Measurements from ENCODE around the gene NKAIN1.
"Not testable (repeated sequence)": the region's sequence is repeated elsewhere in the genome, so short reads cannot be mapped to it uniquely, and the experiment has no call there.

The NKAIN1 gene

DNA sequence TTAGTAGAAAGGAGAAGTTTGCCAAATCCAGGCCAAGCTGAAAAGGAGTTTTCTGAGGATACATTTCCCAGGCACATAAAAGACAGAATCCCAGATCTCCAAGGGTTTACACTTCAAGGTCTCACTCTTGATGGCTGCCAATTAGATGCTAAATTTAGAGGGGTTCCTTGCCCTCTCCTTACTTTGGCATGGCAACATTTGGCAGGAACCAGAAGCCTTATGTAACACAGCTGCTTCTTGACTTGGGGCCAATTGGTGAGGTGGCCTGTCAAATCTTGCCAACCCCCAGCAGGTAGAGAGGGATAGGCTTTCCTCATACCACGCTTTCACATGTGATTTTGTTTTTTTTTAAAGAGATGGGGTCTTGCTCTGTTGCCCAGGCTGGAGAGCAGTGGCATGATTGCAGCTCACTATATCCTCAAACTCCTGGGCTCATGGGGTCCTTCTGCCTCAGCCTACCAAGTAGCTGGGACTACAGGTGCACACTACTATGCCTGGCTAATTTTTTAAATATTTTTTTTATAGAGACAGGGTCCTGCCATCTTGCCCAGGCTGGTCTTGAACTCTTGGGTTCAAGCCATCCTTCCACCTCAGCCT, 25.2 kb upstream of the NKAIN1 start:
- H3K36me3 ChIP-seq (ENCODE audit: insufficient read depth, low read length) = peaks cover 81% of the 10 kb centered on the region
- no peak overlapping the region for H3K9ac ChIP-seq (ENCODE audit: low read depth, low read length, poor library complexity, severe bottlenecking)
- no peaks in the 10 kb centered on the region for H3K79me2 ChIP-seq (ENCODE audit: insufficient read depth, low read length)
- H3K27me3 ChIP-seq (ENCODE audit: insufficient read depth, low read length, poor library complexity, severe bottlenecking) = no peaks in the 10 kb centered on the region
- no peaks in the 10 kb centered on the region for H3K4me1 ChIP-seq (ENCODE audit: insufficient read depth, low read length, poor library complexity, severe bottlenecking)
- no peaks in the 10 kb centered on the region for H3K9me3 ChIP-seq (ENCODE audit: insufficient read depth, low read depth, low read length)
- H3F3A ChIP-seq (ENCODE audit: low read depth) = no peaks in the 10 kb centered on the region
- H3K9me2 ChIP-seq (replicated peaks; ENCODE audit: low read depth, low read length) = no peaks in the 10 kb centered on the region
- H4K20me1 ChIP-seq (ENCODE audit: insufficient read depth, low read length, poor library complexity, severe bottlenecking) = no peaks in the 10 kb centered on the region
- H2AFZ ChIP-seq (ENCODE audit: low read length) = no peak overlapping the region
- TF ChIP-seq EZH2phosphoT487 (IDR thresholded peaks at IDR 0.05; ENCODE audit: borderline replicate concordance) = no peak
- TF ChIP-seq, protein P1, sequence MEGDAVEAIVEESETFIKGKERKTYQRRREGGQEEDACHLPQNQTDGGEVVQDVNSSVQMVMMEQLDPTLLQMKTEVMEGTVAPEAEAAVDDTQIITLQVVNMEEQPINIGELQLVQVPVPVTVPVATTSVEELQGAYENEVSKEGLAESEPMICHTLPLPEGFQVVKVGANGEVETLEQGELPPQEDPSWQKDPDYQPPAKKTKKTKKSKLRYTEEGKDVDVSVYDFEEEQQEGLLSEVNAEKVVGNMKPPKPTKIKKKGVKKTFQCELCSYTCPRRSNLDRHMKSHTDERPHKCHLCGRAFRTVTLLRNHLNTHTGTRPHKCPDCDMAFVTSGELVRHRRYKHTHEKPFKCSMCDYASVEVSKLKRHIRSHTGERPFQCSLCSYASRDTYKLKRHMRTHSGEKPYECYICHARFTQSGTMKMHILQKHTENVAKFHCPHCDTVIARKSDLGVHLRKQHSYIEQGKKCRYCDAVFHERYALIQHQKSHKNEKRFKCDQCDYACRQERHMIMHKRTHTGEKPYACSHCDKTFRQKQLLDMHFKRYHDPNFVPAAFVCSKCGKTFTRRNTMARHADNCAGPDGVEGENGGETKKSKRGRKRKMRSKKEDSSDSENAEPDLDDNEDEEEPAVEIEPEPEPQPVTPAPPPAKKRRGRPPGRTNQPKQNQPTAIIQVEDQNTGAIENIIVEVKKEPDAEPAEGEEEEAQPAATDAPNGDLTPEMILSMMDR (conservative IDR thresholded peaks at IDR 0.05; ENCODE audit: low read length) = no peak
- H3K4me3 ChIP-seq (ENCODE audit: low read length, poor library complexity, severe bottlenecking) = no peak overlapping the region
- H3K4me2 ChIP-seq (ENCODE audit: low read depth, low read length, poor library complexity, severe bottlenecking) = no peak overlapping the region

- H3K36me3 ChIP-seq (ENCODE audit: insufficient read depth, low read length) = peaks cover 81% of the 10 kb centered on the region; the same call in 1 of the 2 replicates
- TF ChIP-seq, protein P1 (conservative IDR thresholded peaks at IDR 0.05; ENCODE audit: low read length) = no peak
- TF ChIP-seq EZH2phosphoT487 (IDR thresholded peaks at IDR 0.05; ENCODE audit: borderline replicate concordance) = no peak
Observed at GRCh38 chr1:31263408-31263807, 23.7 kb upstream of the NKAIN1 start.

GRCh38 chr1:31262393-31262792, 22.7 kb upstream of the NKAIN1 start:
- H3K9me3 ChIP-seq (ENCODE audit: insufficient read depth, low read depth, low read length); H3K9me2 ChIP-seq (replicated peaks; ENCODE audit: low read depth, low read length): not testable (repeated sequence)
- peaks cover 81% of the 10 kb centered on the region; the same call in 1 of the 2 replicates for H3K36me3 ChIP-seq (ENCODE audit: insufficient read depth, low read length)

More at GRCh38 chr1:31263408-31263807, 23.7 kb upstream of the NKAIN1 start:
- Histone ChIP-seq H3K9ac (ENCODE audit: low read depth, low read length, poor library complexity, severe bottlenecking) (no peak overlapping the region), H3K9me2 (replicated peaks; ENCODE audit: low read depth, low read length) (no peaks in the 10 kb centered on the region), H3K4me2 (ENCODE audit: low read depth, low read length, poor library complexity, severe bottlenecking) (no peak overlapping the region), H4K20me1 (ENCODE audit: insufficient read depth, low read length, poor library complexity, severe bottlenecking) (no peaks in the 10 kb centered on the region), H3K4me1 (ENCODE audit: insufficient read depth, low read length, poor library complexity, severe bottlenecking) (no peaks in the 10 kb centered on the region), H3K4me3 (ENCODE audit: low read length, poor library complexity, severe bottlenecking) (no peak overlapping the region), H3K9me3 (ENCODE audit: insufficient read depth, low read depth, low read length) (no peaks in the 10 kb centered on the region), H3K79me2 (ENCODE audit: insufficient read depth, low read length) (no peaks in the 10 kb centered on the region), H3K27me3 (ENCODE audit: insufficient read depth, low read length, poor library complexity, severe bottlenecking) (no peaks in the 10 kb centered on the region), H3F3A (ENCODE audit: low read depth) (no peaks in the 10 kb centered on the region), H2AFZ (ENCODE audit: low read length) (no peak overlapping the region)

DNA sequence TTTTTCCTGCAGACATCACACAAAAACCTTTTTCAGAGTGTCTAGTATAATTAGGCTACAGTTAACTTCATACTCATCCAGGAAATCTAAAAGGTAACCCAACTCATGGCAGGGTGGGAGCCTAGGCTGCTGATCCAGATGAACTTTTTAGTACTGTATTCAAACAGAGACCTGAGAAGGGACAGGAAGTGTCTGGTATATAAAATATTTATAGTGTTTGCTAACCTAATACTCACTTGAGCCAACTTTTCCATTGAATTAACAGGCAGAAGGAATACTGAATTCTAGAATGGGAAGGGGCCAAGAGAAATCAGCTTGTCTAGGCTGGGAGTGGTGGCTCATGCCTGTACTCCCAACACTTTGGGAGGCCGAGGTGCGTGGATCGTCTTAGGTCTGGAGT, 22.2 kb upstream of the NKAIN1 start:
- Histone ChIP-seq H3K4me3 (ENCODE audit: low read length, poor library complexity, severe bottlenecking) (no peak overlapping the region), H4K20me1 (ENCODE audit: insufficient read depth, low read length, poor library complexity, severe bottlenecking) (no peaks in the 10 kb centered on the region), H3K9me3 (ENCODE audit: insufficient read depth, low read depth, low read length) (no peaks in the 10 kb centered on the region), H3K4me1 (ENCODE audit: insufficient read depth, low read length, poor library complexity, severe bottlenecking) (no peaks in the 10 kb centered on the region), H2AFZ (ENCODE audit: low read length) (no peak overlapping the region), H3K4me2 (ENCODE audit: low read depth, low read length, poor library complexity, severe bottlenecking) (no peak overlapping the region), H3K27me3 (ENCODE audit: insufficient read depth, low read length, poor library complexity, severe bottlenecking) (no peaks in the 10 kb centered on the region), H3F3A (ENCODE audit: low read depth) (no peaks in the 10 kb centered on the region), H3K9me2 (replicated peaks; ENCODE audit: low read depth, low read length) (no peaks in the 10 kb centered on the region), H3K79me2 (ENCODE audit: insufficient read depth, low read length) (no peaks in the 10 kb centered on the region), H3K36me3 (ENCODE audit: insufficient read depth, low read length) (peaks cover 81% of the 10 kb centered on the region; the same call in 1 of the 2 replicates), H3K9ac (ENCODE audit: low read depth, low read length, poor library complexity, severe bottlenecking) (no peak overlapping the region)
- TF ChIP-seq EZH2phosphoT487 (IDR thresholded peaks at IDR 0.05; ENCODE audit: borderline replicate concordance) = no peak
- TF ChIP-seq, protein P1 (conservative IDR thresholded peaks at IDR 0.05; ENCODE audit: low read length) = no peak

More at GRCh38 chr1:31262393-31262792, 22.7 kb upstream of the NKAIN1 start:
- H3F3A ChIP-seq (ENCODE audit: low read depth); H3K27me3 ChIP-seq (ENCODE audit: insufficient read depth, low read length, poor library complexity, severe bottlenecking); H3K4me3 ChIP-seq (ENCODE audit: low read length, poor library complexity, severe bottlenecking); H3K9ac ChIP-seq (ENCODE audit: low read depth, low read length, poor library complexity, severe bottlenecking); H3K4me1 ChIP-seq (ENCODE audit: insufficient read depth, low read length, poor library complexity, severe bottlenecking); H4K20me1 ChIP-seq (ENCODE audit: insufficient read depth, low read length, poor library complexity, severe bottlenecking); H3K79me2 ChIP-seq (ENCODE audit: insufficient read depth, low read length); H2AFZ ChIP-seq (ENCODE audit: low read length); H3K4me2 ChIP-seq (ENCODE audit: low read depth, low read length, poor library complexity, severe bottlenecking): not testable (repeated sequence)
